Astrocyte (in vitro differentiated cells and primary cell): ENCODE measurements around the gene TH. TPM values are rescaled to one million over a fixed set of nuclear protein-coding genes. Genes with fewer than 3 reads are reported as not detected.
A peak's percentile ranks its signal among the peaks of the same experiment; 100 is the strongest.

ENCODE experiments used
- DNase-seq: peaks from one replicate; pipeline ENCODE4 v3.0.0-alpha.2; 2010; ENCODE audit warnings: low read depth
- FAIRE-seq: peaks from 2 replicates; lab custom pipeline; 2011; peaks lifted over from hg19 to GRCh38; lab: Jason Lieb, UNC
- H2AFZ ChIP-seq: 2 replicates; pipeline ENCODE4 v1.6.0; 2012; ENCODE audit warnings: low read depth, low read length, inconsistent platforms
- H3K27ac ChIP-seq: 2 replicates; pipeline ENCODE4 v1.5.1; 2011; ENCODE audit warnings: low read depth, low read length, inconsistent platforms
- H3K27me3 ChIP-seq: 2 replicates; pipeline ENCODE4 v1.6.0; 2011; ENCODE audit warnings: low read length, inconsistent platforms; ENCODE audit not compliant: insufficient read depth
- H3K36me3 ChIP-seq: 2 replicates; pipeline ENCODE4 v1.5.1; 2011; ENCODE audit warnings: low read length, inconsistent platforms; ENCODE audit not compliant: insufficient read depth
- H3K4me1 ChIP-seq: 2 replicates; pipeline ENCODE4 v1.5.1; 2011; ENCODE audit warnings: low read length, inconsistent platforms; ENCODE audit not compliant: insufficient read depth
- H3K4me2 ChIP-seq: 2 replicates; pipeline ENCODE4 v1.6.0; 2012; ENCODE audit warnings: low read length, inconsistent platforms
- H3K4me3 ChIP-seq: 2 replicates; pipeline ENCODE4 v1.5.1; 2011; ENCODE audit warnings: low read depth, mild to moderate bottlenecking, low read length, inconsistent platforms; ENCODE audit not compliant: insufficient read depth
- H3K79me2 ChIP-seq: 2 replicates; pipeline ENCODE4 v1.6.0; 2012; ENCODE audit warnings: mild to moderate bottlenecking, low read length, inconsistent platforms; ENCODE audit not compliant: insufficient read depth
- H3K9ac ChIP-seq: 2 replicates; pipeline ENCODE4 v1.6.0; 2012; ENCODE audit warnings: mild to moderate bottlenecking, low read length, inconsistent platforms
- H3K9me3 ChIP-seq: 2 replicates; pipeline ENCODE4 v1.5.1; 2012; ENCODE audit warnings: low read depth, mild to moderate bottlenecking, low read length, inconsistent platforms; ENCODE audit not compliant: insufficient read depth
- H4K20me1 ChIP-seq: 2 replicates; pipeline ENCODE4 v1.6.0; 2012; ENCODE audit warnings: low read length, inconsistent platforms; ENCODE audit not compliant: insufficient read depth
- H3K27ac Mint-ChIP-seq: one replicate; pipeline ENCODE4 v1.8.0; 2021; ENCODE audit warnings: mild to moderate bottlenecking, mixed read lengths; ENCODE audit not compliant: unreplicated experiment
- H3K27me3 Mint-ChIP-seq: one replicate; pipeline ENCODE4 v1.8.0; 2021; ENCODE audit warnings: low read depth, mixed read lengths; ENCODE audit not compliant: unreplicated experiment
- H3K36me3 Mint-ChIP-seq: one replicate; pipeline ENCODE4 v1.8.0; 2021; ENCODE audit warnings: low read depth, mixed read lengths; ENCODE audit not compliant: unreplicated experiment
- H3K4me1 Mint-ChIP-seq: one replicate; pipeline ENCODE4 v1.8.0; 2021; ENCODE audit warnings: low read depth, mixed read lengths; ENCODE audit not compliant: unreplicated experiment
- H3K4me3 Mint-ChIP-seq: one replicate; pipeline ENCODE4 v1.8.0; 2021; ENCODE audit warnings: mild to moderate bottlenecking, moderate library complexity, mixed read lengths; ENCODE audit not compliant: unreplicated experiment
- H3K9me3 Mint-ChIP-seq: one replicate; pipeline ENCODE4 v1.8.0; 2021; ENCODE audit warnings: mild to moderate bottlenecking, mixed read lengths; ENCODE audit not compliant: unreplicated experiment
- EZH2 ChIP-seq: IDR thresholded peaks from 2 replicates; pipeline ENCODE4 v1.6.1; 2012; ENCODE audit warnings: mild to moderate bottlenecking, low read length, inconsistent platforms; ENCODE audit not compliant: insufficient read depth
- total RNA-seq: library from RNA; stranded (reverse); gene quantifications from 2 replicates; pipeline ENCODE4 v1.2.1, GENCODE V29; 2021
- TF ChIP-seq, protein P1 (sequence below): IDR thresholded peaks from 2 replicates; pipeline ENCODE4 v1.5.1; 2011; ENCODE audit warnings: low read depth, mild to moderate bottlenecking, inconsistent platforms, low read length, moderate library complexity; ENCODE audit not compliant: insufficient read depth

The TH gene
- total RNA-seq, 1 donor from 2014 or later: not detected

DNA sequence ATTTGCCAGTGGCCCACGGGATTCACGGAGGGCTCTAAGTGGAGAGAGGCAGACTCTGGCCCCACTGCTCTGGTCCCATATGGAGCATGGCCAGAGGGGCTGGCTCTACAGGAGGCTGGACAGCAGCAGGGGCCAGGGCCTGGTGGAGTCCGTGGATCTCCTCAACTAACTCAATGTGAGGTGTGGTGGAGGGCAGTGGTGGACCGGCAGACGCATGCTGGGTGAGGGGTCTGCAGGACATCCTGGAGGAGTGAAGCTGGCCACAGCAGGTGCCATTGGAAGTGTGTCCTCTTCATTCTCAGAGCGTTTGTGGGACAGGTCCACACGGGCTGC, 48.0 kb downstream of the TH start:
- H3K9me3 Mint-ChIP-seq: peaks cover 7% of the 10 kb centered on the region
- no peak overlapping the region for H3K9ac ChIP-seq
- H3K4me3 ChIP-seq: no peak overlapping the region
- FAIRE-seq (no peak), DNase-seq (no peak)
- H3K36me3 ChIP-seq: no peaks in the 10 kb centered on the region
- H3K9me3 ChIP-seq: no peaks in the 10 kb centered on the region
- H4K20me1 ChIP-seq: no peaks in the 10 kb centered on the region
- H2AFZ ChIP-seq: no peak overlapping the region
- no peaks in the 10 kb centered on the region for H3K36me3 Mint-ChIP-seq
- H3K4me1 ChIP-seq: peaks cover 9% of the 10 kb centered on the region
- no peak overlapping the region for H3K27ac ChIP-seq
- no peaks in the 10 kb centered on the region for H3K79me2 ChIP-seq
- TF ChIP-seq, protein P1, sequence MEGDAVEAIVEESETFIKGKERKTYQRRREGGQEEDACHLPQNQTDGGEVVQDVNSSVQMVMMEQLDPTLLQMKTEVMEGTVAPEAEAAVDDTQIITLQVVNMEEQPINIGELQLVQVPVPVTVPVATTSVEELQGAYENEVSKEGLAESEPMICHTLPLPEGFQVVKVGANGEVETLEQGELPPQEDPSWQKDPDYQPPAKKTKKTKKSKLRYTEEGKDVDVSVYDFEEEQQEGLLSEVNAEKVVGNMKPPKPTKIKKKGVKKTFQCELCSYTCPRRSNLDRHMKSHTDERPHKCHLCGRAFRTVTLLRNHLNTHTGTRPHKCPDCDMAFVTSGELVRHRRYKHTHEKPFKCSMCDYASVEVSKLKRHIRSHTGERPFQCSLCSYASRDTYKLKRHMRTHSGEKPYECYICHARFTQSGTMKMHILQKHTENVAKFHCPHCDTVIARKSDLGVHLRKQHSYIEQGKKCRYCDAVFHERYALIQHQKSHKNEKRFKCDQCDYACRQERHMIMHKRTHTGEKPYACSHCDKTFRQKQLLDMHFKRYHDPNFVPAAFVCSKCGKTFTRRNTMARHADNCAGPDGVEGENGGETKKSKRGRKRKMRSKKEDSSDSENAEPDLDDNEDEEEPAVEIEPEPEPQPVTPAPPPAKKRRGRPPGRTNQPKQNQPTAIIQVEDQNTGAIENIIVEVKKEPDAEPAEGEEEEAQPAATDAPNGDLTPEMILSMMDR: no peak
- no peak for TF ChIP-seq EZH2
- H3K4me2 ChIP-seq: no peak overlapping the region
- no peak overlapping the region for H3K4me3 Mint-ChIP-seq
- H3K27me3 Mint-ChIP-seq: peaks cover 20% of the 10 kb centered on the region
- no peak overlapping the region for H3K27ac Mint-ChIP-seq
- H3K27me3 ChIP-seq: peaks cover 4% of the 10 kb centered on the region
- peaks cover 2% of the 10 kb centered on the region for H3K4me1 Mint-ChIP-seq

DNA sequence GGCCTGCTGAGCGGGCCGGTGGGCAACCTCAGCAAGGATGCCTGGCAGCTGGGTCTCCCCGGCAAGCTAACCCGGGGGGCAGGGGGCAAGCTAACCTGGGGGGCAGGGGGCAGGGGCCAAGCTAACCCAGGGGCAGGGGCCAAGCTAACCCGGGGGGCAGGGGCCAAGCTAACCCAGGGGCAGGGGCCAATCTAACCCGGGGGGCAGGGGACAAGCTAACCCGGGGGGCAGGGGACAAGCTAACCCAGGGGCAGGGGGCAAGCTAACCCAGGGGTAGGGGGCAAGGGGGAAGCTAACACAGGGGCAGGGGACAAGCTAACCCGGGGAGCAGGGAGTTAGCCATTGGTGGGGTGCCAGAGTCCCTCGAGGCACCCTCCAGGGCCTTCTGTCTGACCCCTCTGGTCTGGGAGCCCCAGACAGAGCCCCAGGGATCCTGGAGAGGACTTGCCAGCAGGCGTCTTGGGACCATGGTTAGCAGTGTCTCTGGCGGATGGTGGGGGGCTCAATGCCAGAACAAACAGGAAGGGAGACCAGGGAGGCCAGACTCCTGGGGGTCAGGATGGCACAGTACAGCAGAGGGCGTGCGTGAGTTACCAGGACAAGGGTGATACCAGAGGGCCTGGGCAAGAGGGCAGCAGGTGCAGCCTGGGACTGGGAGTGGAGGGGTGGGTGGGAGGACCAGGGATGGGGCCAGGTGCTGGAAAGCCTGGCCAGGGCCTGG, 48.5 kb downstream of the TH start:
- peaks cover 2% of the 10 kb centered on the region for H3K4me1 Mint-ChIP-seq
- no peak for TF ChIP-seq EZH2
- TF ChIP-seq, protein P1: no peak
- DNase-seq (no peak), FAIRE-seq (no peak)
- no peak overlapping the region for H2AFZ ChIP-seq
- no peaks in the 10 kb centered on the region for H3K36me3 Mint-ChIP-seq
- no peak overlapping the region for H3K9ac ChIP-seq
- no peaks in the 10 kb centered on the region for H3K79me2 ChIP-seq
- H3K4me1 ChIP-seq: peaks cover 9% of the 10 kb centered on the region
- peaks cover 25% of the 10 kb centered on the region for H3K27me3 Mint-ChIP-seq
- peak overlapping the region; percentile 54 for H3K4me2 ChIP-seq
- no peak overlapping the region for H3K4me3 Mint-ChIP-seq
- H3K9me3 ChIP-seq: no peaks in the 10 kb centered on the region
- H4K20me1 ChIP-seq: no peaks in the 10 kb centered on the region
- H3K27ac ChIP-seq: no peak overlapping the region
- H3K4me3 ChIP-seq: no peak overlapping the region
- no peaks in the 10 kb centered on the region for H3K36me3 ChIP-seq
- peaks cover 9% of the 10 kb centered on the region for H3K9me3 Mint-ChIP-seq
- H3K27me3 ChIP-seq: peaks cover 7% of the 10 kb centered on the region
- H3K27ac Mint-ChIP-seq: no peak overlapping the region

DNA sequence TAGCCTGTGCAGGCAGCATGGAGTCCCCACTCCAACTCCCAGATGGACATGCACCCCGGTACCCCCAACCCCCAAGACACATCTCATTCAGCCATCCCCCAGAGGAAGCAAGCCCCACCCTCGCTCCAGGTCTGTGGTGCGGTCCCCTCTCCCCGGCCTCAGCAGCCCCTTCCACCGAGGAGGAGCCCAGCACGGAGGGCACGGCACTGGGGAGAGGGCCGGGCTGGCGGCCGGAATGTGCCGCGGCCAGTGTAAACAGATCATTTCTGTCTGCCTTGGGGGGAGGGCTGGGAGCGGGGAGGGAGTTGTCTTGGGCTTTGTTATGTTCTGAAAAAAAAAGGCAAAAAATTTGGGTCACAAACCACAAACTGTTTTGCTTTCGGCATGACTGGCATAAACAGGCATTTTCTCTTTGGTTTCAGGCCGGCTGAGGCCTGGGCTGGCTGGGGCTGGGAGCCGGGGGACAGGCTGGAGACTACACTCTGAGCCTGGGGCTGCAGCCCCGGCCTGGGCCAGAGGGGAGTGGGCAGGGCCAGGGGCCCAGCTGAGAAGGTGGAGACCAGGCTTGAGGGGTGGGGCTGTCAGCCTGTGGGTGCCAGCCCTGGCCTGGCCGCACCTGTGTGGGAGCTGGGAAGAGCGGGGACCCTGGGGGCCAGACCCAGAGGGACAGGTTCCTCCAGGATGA, 49.3 kb downstream of the TH start:
- peaks cover 7% of the 10 kb centered on the region for H3K27me3 ChIP-seq
- Mint-ChIP-seq H3K36me3 (no peaks in the 10 kb centered on the region), H3K4me1 (peaks cover 2% of the 10 kb centered on the region), H3K27ac (no peak overlapping the region), H3K4me3 (no peak overlapping the region), H3K9me3 (peaks cover 11% of the 10 kb centered on the region), H3K27me3 (peaks cover 27% of the 10 kb centered on the region)
- H3K27ac ChIP-seq: no peak overlapping the region
- no peak for FAIRE-seq
- H3K4me1 ChIP-seq: peaks cover 9% of the 10 kb centered on the region
- no peak overlapping the region for H3K4me3 ChIP-seq
- H3K9me3 ChIP-seq: no peaks in the 10 kb centered on the region
- peak overlapping the region; percentile 27 for H3K9ac ChIP-seq
- H3K79me2 ChIP-seq: no peaks in the 10 kb centered on the region
- H3K4me2 ChIP-seq: peak overlapping the region; percentile 54
- peak; percentile 43 for DNase-seq
- peak overlapping the region; percentile 47 for H2AFZ ChIP-seq
- TF ChIP-seq, protein P1: no peak
- TF ChIP-seq EZH2: no peak
- no peaks in the 10 kb centered on the region for H3K36me3 ChIP-seq
- no peaks in the 10 kb centered on the region for H4K20me1 ChIP-seq
